K562 (cell line): ENCODE measurements around the gene DDAH2. TPM values are rescaled to one million over a fixed set of nuclear protein-coding genes. Genes with fewer than 3 reads are reported as not detected.

Experiments
- CHD7 ChIP-seq: fragments of 200-600 bp; sonication (generic); IDR thresholded peaks from one replicate; pipeline ENCODE4 v1.6.1; 2012; ENCODE audit warnings: mild to moderate bottlenecking, low read depth, low read length, inconsistent platforms
- ILK ChIP-seq: fragments of 450-650 bp; IDR thresholded peaks from 2 replicates; pipeline ENCODE4 v1.6.1; 2016; ENCODE audit warnings: missing genetic modification characterization, low read depth, mild to moderate bottlenecking, missing compliant biosample characterization, moderate library complexity, borderline replicate concordance
- REST ChIP-seq, 2 experiments: fragments of 450-650 bp; formaldehyde crosslinking in 1 of 2; IDR thresholded peaks; 2 replicates each; pipeline versions ENCODE4 v1.4.0 to v1.6.1; 2014 to 2020; ENCODE audit warnings: mild to moderate bottlenecking in 2 of 2, borderline replicate concordance in 1 of 2, low read depth in 1 of 2
- ZNF280B ChIP-seq: fragments of 250-450 bp; sonication (Bioruptor Pico); IDR thresholded peaks from 2 replicates; pipeline ENCODE4 v1.5.1; 2021; ENCODE audit warnings: mild to moderate bottlenecking
- polyA plus RNA-seq, 8 experiments: library from polyadenylated mRNA; depleted of rRNA in 4 of 8; stranded (reverse) in 5 of 8; unstranded in 3 of 8; fragments of >200 nt; fragmentation: Nextera tagmentation in 2 of 8; fragmentation: Illumina TruSeq in 1 of 8; extraction: Ambion mirVana in 2 of 8; extraction: Trizol in 1 of 8; gene quantifications; 2 replicates each; pipeline versions ENCODE4 v1.2.1 to v1.2.3, GENCODE V29; 2011 to 2014; ENCODE audit warnings: inconsistent platforms in 1 of 8, missing spikeins in 1 of 8
- total RNA-seq, 7 experiments: library from RNA; depleted of rRNA in 6 of 7; stranded (reverse); fragments of >200 nt in 6 of 7; fragmentation: Illumina TruSeq in 2 of 7; extraction: Trizol in 2 of 7; gene quantifications; 2 replicates each; pipeline versions ENCODE4 v1.2.1 to v1.2.3, GENCODE V29; 2011 to 2021; ENCODE audit warnings: low replicate concordance in 1 of 7

Gene DDAH2
- total and polyA plus RNA-seq, 9 of the 15 experiments (the other 6 are each of a cell fraction or from before 2014, with no cell fraction given) = 1.8 to 45.4 (median 21.4) TPM

- TF ChIP-seq REST (IDR thresholded peaks at IDR 0.05; ENCODE audit: borderline replicate concordance) (no peak), REST (CRISPR knock-in tag; IDR thresholded peaks at IDR 0.05; ENCODE audit: low read depth) (peak; percentile 95), ZNF280B (peak; percentile 99), CHD7 (peak; percentile 27), ILK (tag) (no peak)
These were observed 1.0 kb upstream of the DDAH2 start (continued) for GRCh38 chr6:31729979-31730630.
